H9 (cell line): ENCODE measurements around the gene RHOV. TPM values are rescaled to one million over a fixed set of nuclear protein-coding genes. Genes with fewer than 3 reads are reported as not detected.
A peak's percentile ranks its signal among the peaks of the same experiment; 100 is the strongest.

ENCODE experiments used
- DNase-seq: peaks from one replicate; pipeline ENCODE4 v3.0.0-alpha.2; 2017
- H2AFZ ChIP-seq: one replicate; pipeline ENCODE4 v1.6.1; 2013; ENCODE audit warnings: mild to moderate bottlenecking, low read length, control low read depth, moderate library complexity
- H2AK5ac ChIP-seq: 2 replicates; pipeline ENCODE4 v1.6.1; 2013; ENCODE audit warnings: low read length, control low read depth, mixed read lengths; ENCODE audit not compliant: insufficient read length
- H2BK120ac ChIP-seq: one replicate; pipeline ENCODE4 v1.6.1; 2013; ENCODE audit warnings: low read depth, mild to moderate bottlenecking, low read length, control low read depth, inconsistent platforms; ENCODE audit not compliant: poor library complexity, severe bottlenecking
- H2BK12ac ChIP-seq: 2 replicates; pipeline ENCODE4 v1.6.1; 2013; ENCODE audit warnings: low read length, control low read depth, mixed read lengths, low read depth; ENCODE audit not compliant: insufficient read length
- H2BK15ac ChIP-seq: 2 replicates; pipeline ENCODE4 v1.6.1; 2013; ENCODE audit warnings: low read depth, low read length, control low read depth
- H2BK20ac ChIP-seq: one replicate; pipeline ENCODE4 v1.6.1; 2013; ENCODE audit warnings: low read depth, mild to moderate bottlenecking, low read length, control low read depth, inconsistent platforms; ENCODE audit not compliant: poor library complexity, severe bottlenecking
- H2BK5ac ChIP-seq: 2 replicates; pipeline ENCODE4 v1.6.1; 2013; ENCODE audit warnings: low read length, control low read depth, mixed read lengths; ENCODE audit not compliant: insufficient read length
- H3K14ac ChIP-seq: 2 replicates; pipeline ENCODE4 v1.6.1; 2013; ENCODE audit warnings: low read length, control low read depth; ENCODE audit not compliant: insufficient read depth
- H3K18ac ChIP-seq: 2 replicates; pipeline ENCODE4 v1.6.1; 2013; ENCODE audit warnings: low read depth, mild to moderate bottlenecking, mixed read lengths, low read length, control low read depth; ENCODE audit not compliant: insufficient read length
- H3K23ac ChIP-seq: 2 replicates; pipeline ENCODE4 v1.6.1; 2013; ENCODE audit warnings: low read length, control low read depth, mixed read lengths, low read depth; ENCODE audit not compliant: insufficient read length
- H3K23me2 ChIP-seq: 2 replicates; pipeline ENCODE4 v1.6.1; 2013; ENCODE audit warnings: low read depth, mild to moderate bottlenecking, mixed read lengths, low read length, control low read depth; ENCODE audit not compliant: insufficient read length, poor library complexity, severe bottlenecking
- H3K27ac ChIP-seq: 2 replicates; pipeline ENCODE4 v1.5.1; 2013; ENCODE audit warnings: low read length, control low read depth, mixed read lengths, low read depth; ENCODE audit not compliant: insufficient read length
- H3K27me3 ChIP-seq: 2 replicates; pipeline ENCODE4 v1.6.1; 2013; ENCODE audit warnings: low read length, control low read depth, inconsistent platforms; ENCODE audit not compliant: insufficient read depth
- H3K4ac ChIP-seq: 2 replicates; pipeline ENCODE4 v1.6.1; 2013; ENCODE audit warnings: low read depth, mild to moderate bottlenecking, control low read depth, inconsistent platforms, low read length, moderate library complexity
- H3K4me1 ChIP-seq: 2 replicates; pipeline ENCODE4 v1.6.1; 2013; ENCODE audit warnings: low read length, control low read depth, inconsistent platforms; ENCODE audit not compliant: insufficient read depth
- H3K4me2 ChIP-seq: 2 replicates; pipeline ENCODE4 v1.6.1; 2013; ENCODE audit warnings: low read length, control low read depth, mixed read lengths; ENCODE audit not compliant: insufficient read length, insufficient read depth
- H3K56ac ChIP-seq: 2 replicates; pipeline ENCODE4 v1.6.1; 2013; ENCODE audit warnings: low read depth, mild to moderate bottlenecking, mixed read lengths, low read length, control low read depth; ENCODE audit not compliant: insufficient read length
- H3K79me1 ChIP-seq: 2 replicates; pipeline ENCODE4 v1.6.1; 2013; ENCODE audit warnings: low read depth, mild to moderate bottlenecking, moderate library complexity, low read length, control low read depth, inconsistent platforms; ENCODE audit not compliant: insufficient read depth, poor library complexity, severe bottlenecking
- H3K79me2 ChIP-seq: 2 replicates; pipeline ENCODE4 v1.6.1; 2013; ENCODE audit warnings: low read length, control low read depth, inconsistent platforms; ENCODE audit not compliant: insufficient read depth
- H3K9ac ChIP-seq: 2 replicates; pipeline ENCODE4 v1.6.1; 2013; ENCODE audit warnings: low read length, control low read depth, mixed read lengths; ENCODE audit not compliant: insufficient read length; ENCODE audit errors: extremely low read depth
- H3K9me3 ChIP-seq: one replicate; pipeline ENCODE4 v1.6.1; 2013; ENCODE audit warnings: low read depth, low read length, inconsistent platforms; ENCODE audit not compliant: control insufficient read depth
- H3T11ph ChIP-seq: one replicate; pipeline ENCODE4 v1.6.1; 2013; ENCODE audit warnings: mild to moderate bottlenecking, low read length, control low read depth, inconsistent platforms
- H4K20me1 ChIP-seq: one replicate; pipeline ENCODE4 v1.6.1; 2013; ENCODE audit not compliant: control insufficient read depth, insufficient read length, insufficient read depth
- H4K5ac ChIP-seq: 2 replicates; pipeline ENCODE4 v1.6.1; 2013; ENCODE audit warnings: low read depth, mild to moderate bottlenecking, mixed read lengths, low read length, control low read depth; ENCODE audit not compliant: insufficient read length
- H4K8ac ChIP-seq: replicated peaks from 2 replicates; pipeline ENCODE4 v1.6.1; 2013; ENCODE audit warnings: low read length, control low read depth, mixed read lengths, low read depth; ENCODE audit not compliant: insufficient read length
- H4K91ac ChIP-seq: 2 replicates; pipeline ENCODE4 v1.6.1; 2013; ENCODE audit warnings: low read depth, mild to moderate bottlenecking, moderate library complexity, mixed read lengths, low read length, control low read depth; ENCODE audit not compliant: insufficient read length
- H3K27ac Mint-ChIP-seq, 3 experiments: 2 replicates in 2 of 3; 3 replicates in 1 of 3; pipeline ENCODE4 v1.8.0; 2020 to 2021; ENCODE audit warnings: mixed read lengths in 3 of 3, mild to moderate bottlenecking in 1 of 3, moderate library complexity in 1 of 3
- H3K27me3 Mint-ChIP-seq: 2 replicates; pipeline ENCODE4 v1.8.0; 2021; ENCODE audit warnings: low read depth, mild to moderate bottlenecking, moderate library complexity, mixed read lengths
- H3K36me3 Mint-ChIP-seq, 3 experiments: 2 replicates in 2 of 3; 3 replicates in 1 of 3; pipeline ENCODE4 v1.8.0; 2020 to 2021; ENCODE audit warnings: low read depth in 3 of 3, mixed read lengths in 3 of 3; ENCODE audit not compliant: insufficient read depth in 1 of 3
- H3K4me1 Mint-ChIP-seq, 2 experiments: 2 replicates each; pipeline ENCODE4 v1.8.0; 2020; ENCODE audit warnings: mixed read lengths in 2 of 2
- H3K4me3 Mint-ChIP-seq, 2 experiments: 2 replicates in 1 of 2; 3 replicates in 1 of 2; pipeline ENCODE4 v1.8.0; 2020 to 2021; ENCODE audit warnings: mild to moderate bottlenecking in 2 of 2, mixed read lengths in 2 of 2, moderate library complexity in 1 of 2
- H3K9me3 Mint-ChIP-seq, 2 experiments: 2 replicates in 1 of 2; 3 replicates in 1 of 2; pipeline ENCODE4 v1.8.0; 2020; ENCODE audit warnings: mild to moderate bottlenecking in 2 of 2, mixed read lengths in 2 of 2, moderate library complexity in 1 of 2
- WGBS: extraction: QIAGEN DNeasy Blood & Tissue Kit; methylation state at CpG from one replicate; pipeline ENCODE4 v1.1.7; 2013; ENCODE audit warnings: missing lambda C conversion rate, low lambda C conversion rate, mixed read lengths; ENCODE audit not compliant: insufficient read length; ENCODE audit errors: extremely low coverage; 5-methylcytosine and 5-hydroxymethylcytosine counted together
- total RNA-seq: library from RNA; stranded (reverse); gene quantifications from 2 replicates; pipeline ENCODE4 v1.2.1, GENCODE V29; 2021
- TF ChIP-seq, protein P1 (sequence below): fragments of 200-600 bp; sonication (generic); conservative IDR thresholded peaks from 3 replicates; pipeline ENCODE4 v1.8.0; 2021; ENCODE audit warnings: antibody characterized with exemption, mild to moderate bottlenecking

RHOV gene
- total RNA-seq, 1 experiment from 2014 or later: 3.9 TPM

DNA sequence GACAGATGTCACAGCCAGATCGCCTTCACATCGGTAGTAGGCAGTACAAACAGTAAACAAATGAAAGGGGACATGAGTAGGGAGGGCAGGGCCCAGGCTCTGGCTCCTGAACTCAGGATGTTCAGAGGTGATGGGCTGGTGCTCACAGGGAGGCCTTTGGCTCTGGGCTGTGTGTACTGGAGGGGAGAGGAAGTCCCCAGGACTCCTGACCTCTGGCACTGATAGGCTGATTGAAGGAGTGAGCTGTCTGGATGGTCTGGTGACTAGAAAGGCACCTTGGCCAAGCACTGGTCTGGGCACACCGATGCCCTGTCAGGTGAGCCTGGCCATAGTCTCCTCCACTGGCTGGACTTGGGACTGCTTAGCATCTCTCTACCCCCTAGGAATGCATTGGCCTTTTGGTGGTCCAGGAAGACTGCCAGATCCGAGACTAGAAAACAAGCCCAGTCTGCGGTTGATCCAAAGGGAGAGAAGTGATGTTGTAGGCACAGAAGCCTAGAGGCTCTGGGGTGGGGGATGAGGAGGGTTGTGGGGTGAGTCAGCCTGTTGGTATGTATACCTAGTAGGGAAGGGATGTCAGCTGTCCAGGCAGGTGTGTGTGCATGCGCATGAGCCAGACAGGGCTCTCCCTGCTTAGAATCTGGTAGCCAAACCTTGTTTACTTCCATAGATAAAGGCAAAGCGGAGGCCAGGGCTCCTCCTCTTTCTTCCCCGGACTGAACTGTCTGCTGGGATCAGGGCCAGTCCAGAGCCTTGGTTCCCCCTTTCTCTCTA, 28.3 kb downstream of the RHOV start:
- Histone ChIP-seq H2BK5ac (no peak overlapping the region), H2BK12ac (no peak overlapping the region), H4K5ac (no peak overlapping the region), H3K9me3 (no peaks in the 10 kb centered on the region), H3K23ac (no peak overlapping the region), H3K23me2 (peaks cover 11% of the 10 kb centered on the region), H3K14ac (no peak overlapping the region; the same call in 1 of the 2 replicates), H3K4me2 (peak overlapping the region; percentile 95), H3K27ac (no peak overlapping the region), H3K79me1 (peaks cover 5% of the 10 kb centered on the region), H4K8ac (no peak overlapping the region), H4K91ac (no peak overlapping the region), H2AK5ac (no peak overlapping the region), H2AFZ (no peak overlapping the region), H4K20me1 (no peaks in the 10 kb centered on the region), H3K27me3 (no peaks in the 10 kb centered on the region), H3T11ph (no peak overlapping the region), H3K56ac (no peak overlapping the region), H2BK20ac (no peak overlapping the region), H2BK120ac (no peak overlapping the region), H3K79me2 (peaks cover 8% of the 10 kb centered on the region; the same call in 1 of the 2 replicates), H3K4me1 (peaks cover 17% of the 10 kb centered on the region), H2BK15ac (no peak overlapping the region), H3K4ac (no peak overlapping the region), H3K18ac (no peak overlapping the region), H3K9ac (peak overlapping the region; percentile 18)
- WGBS: no CpG with 5 or more reads among the region's 8 CpGs
- DNase-seq: peak; percentile 63
- Mint-ChIP-seq H3K36me3 (peaks cover 19 to 47% (median 39%) of the 10 kb centered on the region in 3 experiments), H3K27ac (peak overlapping the region in 2 of 3 experiments; percentile 35 to 85; a peak in 1 of 7 replicates), H3K9me3 (no peaks in the 10 kb centered on the region), H3K27me3 (peaks cover 4% of the 10 kb centered on the region), H3K4me3 (peak overlapping the region; percentile 94), H3K4me1 (peaks cover 41% of the 10 kb centered on the region in 2 experiments)
- TF ChIP-seq, protein P1, sequence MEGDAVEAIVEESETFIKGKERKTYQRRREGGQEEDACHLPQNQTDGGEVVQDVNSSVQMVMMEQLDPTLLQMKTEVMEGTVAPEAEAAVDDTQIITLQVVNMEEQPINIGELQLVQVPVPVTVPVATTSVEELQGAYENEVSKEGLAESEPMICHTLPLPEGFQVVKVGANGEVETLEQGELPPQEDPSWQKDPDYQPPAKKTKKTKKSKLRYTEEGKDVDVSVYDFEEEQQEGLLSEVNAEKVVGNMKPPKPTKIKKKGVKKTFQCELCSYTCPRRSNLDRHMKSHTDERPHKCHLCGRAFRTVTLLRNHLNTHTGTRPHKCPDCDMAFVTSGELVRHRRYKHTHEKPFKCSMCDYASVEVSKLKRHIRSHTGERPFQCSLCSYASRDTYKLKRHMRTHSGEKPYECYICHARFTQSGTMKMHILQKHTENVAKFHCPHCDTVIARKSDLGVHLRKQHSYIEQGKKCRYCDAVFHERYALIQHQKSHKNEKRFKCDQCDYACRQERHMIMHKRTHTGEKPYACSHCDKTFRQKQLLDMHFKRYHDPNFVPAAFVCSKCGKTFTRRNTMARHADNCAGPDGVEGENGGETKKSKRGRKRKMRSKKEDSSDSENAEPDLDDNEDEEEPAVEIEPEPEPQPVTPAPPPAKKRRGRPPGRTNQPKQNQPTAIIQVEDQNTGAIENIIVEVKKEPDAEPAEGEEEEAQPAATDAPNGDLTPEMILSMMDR: no peak
